Renal pelvis (tissue), 4 donors: Measurements from ENCODE around the gene RASGEF1C. TPM values are rescaled to one million over a fixed set of nuclear protein-coding genes. Genes with fewer than 3 reads are reported as not detected.

Experiments
- DNase-seq: peaks from one replicate; pipeline ENCODE4 v3.0.0-alpha.2; 2013
- polyA plus RNA-seq, 3 donors: library from polyadenylated mRNA; unstranded; fragments of 120-200 nt; gene quantifications; one replicate each; pipeline ENCODE4 v1.2.1, GENCODE V29; 2013; ENCODE audit not compliant: insufficient read length in 3 of 3

Gene RASGEF1C
- polyA plus RNA-seq, 3 donors: 0.51 to 0.86 (median 0.70) TPM

DNA sequence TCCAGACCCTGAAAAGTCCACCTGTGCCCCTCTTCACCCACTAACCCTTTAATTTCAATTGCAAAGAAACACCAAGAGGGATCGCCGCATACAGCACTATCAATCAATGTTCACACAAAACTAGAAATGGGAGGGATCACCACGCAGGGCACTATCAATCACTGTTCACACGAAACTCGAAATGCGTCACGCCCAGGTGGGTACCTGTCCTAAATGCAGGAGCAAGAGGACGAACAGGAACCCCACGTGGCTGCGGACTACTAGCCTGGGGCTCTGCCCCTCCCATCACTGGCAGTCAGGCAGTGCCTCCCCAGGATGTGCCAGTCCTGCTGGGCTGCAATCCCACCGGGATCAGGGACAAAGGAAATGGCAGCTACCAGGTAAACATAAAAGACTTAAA, 28.2 kb downstream of the RASGEF1C start:
- no peak for DNase-seq

DNA sequence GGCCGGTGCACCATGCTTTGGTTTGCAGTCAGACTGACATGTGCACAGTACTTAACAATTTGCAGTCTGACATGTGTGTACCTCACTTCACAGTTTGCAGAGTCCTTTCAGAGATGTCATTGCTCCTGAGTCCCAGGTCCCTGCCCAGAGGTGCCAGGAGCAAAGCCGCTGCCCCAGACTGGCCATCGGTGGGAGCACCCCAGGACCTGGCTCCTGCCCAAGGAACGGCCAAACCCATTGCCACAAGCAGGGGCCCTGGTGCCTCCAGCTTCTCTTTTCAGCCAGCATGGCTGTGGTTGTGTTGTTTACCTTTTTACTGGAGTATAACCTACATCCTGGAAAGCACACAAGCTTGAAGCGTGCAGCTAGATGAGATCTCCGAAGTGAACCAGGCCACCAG, 28.6 kb downstream of the RASGEF1C start:
- DNase-seq: no peak

DNA sequence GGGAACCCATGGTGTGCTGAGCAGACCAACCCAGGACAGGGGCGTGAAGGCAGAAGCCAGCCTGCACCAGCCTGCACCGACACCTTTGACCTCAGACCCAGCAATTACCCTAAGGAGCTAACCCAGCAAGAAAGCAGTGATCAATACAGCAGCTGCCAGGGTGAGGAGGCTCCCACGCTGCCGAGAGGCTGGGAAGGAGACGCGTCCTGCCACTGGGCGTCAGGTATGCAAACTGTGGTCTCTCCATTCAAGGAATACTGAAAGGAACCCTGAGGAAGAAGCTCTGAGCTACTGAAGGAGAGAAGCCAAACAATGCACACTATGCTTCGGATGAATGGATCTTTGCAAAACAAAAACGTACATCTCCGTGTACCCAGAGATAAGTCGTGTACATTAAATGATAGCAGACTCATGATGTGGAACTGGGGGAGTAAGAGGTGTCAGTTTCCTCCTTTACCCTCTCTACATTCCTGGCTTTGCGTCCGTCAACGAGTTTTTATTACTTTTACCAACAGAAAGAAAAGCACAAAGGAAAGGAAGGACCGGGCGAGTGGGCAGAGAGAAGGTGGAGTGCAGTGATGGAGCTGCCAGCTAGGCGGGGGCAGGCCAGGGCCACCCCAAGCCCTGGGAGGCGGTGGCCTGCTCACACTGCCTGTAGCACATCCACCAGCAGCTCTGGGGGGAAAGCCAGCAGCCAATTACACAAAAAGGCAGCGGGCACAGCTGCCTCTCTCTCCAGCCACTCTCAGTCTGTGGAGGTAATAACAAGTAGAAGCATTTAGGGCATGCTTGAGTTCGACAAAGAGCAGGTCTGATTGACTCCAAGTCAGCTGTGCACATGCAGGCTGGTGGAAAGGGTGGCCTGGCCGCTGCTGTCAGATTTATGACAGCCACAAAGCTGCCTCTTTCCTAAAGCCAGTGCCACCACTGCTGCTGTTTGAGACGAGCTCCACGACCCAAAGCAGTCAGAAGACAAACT, 29.3 kb downstream of the RASGEF1C start:
- peak; percentile 36 for DNase-seq

DNA sequence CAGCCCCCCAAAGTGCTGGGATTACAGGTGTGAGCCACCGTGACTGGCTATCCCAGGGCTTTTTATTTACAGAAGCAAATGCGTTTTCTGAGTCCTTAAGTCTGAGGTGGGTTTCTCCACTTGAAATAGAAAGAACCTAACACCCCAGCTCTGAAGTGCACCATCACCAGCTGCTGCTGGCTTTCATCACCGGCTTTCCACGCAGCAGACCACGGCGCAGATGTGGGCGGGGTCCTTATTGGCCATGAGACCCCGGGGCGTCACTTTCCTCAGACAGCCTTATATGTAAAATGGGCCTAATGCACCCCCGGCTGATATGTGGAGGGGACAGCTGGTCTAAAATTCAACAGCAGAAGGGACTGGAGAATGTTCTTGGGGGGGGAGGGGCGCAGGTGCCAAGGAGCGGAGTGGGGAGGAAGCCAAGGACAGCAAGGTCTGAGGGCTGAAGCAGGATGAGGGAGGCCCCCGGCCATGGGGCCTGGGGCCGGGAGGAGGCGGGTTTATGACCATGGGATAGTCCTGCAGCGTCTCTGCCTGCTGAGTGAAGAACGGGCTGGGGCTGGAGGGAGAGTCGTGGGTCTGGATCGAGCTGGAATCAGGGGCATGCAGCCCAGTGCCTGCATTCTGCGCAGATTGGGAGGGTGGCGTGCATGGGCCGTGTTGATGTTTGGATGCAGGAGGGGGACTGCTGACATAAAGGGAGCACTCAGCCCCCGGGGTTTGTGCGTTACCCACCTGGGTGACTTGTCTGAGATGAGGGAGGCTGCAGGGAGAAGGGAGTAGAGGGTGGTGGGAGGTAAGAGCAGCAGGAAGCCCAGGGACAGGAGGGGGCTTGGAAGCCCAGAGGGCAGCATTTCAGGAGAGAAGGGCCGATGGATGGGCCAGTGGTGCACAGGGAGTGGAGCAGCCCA, 30.2 kb downstream of the RASGEF1C start:
- DNase-seq: no peak

GRCh38 chr5:180176191-180176590, 32.8 kb downstream of the RASGEF1C start:
- no peak for DNase-seq

GRCh38 chr5:180175015-180175431, 34.0 kb downstream of the RASGEF1C start:
- DNase-seq: no peak

DNA sequence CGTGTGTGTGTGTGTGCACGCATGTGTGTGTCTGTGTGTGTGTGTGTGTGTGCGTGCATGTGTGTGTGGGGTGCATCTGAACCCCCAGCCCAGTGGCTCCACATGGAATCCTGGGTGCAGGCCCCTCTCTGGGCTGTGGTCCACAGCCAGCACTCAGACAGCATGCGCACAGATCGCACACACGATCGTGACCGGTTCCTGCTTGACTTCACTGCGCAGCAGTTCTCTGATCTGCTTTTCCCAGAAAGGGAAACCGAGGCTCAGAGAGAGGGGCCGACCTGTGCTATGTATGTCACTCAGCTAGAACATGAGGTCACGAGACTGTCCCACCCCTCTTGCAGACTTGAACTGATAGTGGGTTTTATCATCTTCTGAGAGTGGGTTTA, 34.4 kb downstream of the RASGEF1C start:
- DNase-seq: no peak

GRCh38 chr5:180173875-180174586, 35.0 kb downstream of the RASGEF1C start:
- no peak for DNase-seq

GRCh38 chr5:180173198-180173544, 35.8 kb downstream of the RASGEF1C start:
- DNase-seq: no peak

- no peak for DNase-seq
Observed at GRCh38 chr5:180172447-180173197, 36.4 kb downstream of the RASGEF1C start.

- no peak for DNase-seq
Observed at GRCh38 chr5:180171568-180172094, 37.4 kb downstream of the RASGEF1C start.

DNA sequence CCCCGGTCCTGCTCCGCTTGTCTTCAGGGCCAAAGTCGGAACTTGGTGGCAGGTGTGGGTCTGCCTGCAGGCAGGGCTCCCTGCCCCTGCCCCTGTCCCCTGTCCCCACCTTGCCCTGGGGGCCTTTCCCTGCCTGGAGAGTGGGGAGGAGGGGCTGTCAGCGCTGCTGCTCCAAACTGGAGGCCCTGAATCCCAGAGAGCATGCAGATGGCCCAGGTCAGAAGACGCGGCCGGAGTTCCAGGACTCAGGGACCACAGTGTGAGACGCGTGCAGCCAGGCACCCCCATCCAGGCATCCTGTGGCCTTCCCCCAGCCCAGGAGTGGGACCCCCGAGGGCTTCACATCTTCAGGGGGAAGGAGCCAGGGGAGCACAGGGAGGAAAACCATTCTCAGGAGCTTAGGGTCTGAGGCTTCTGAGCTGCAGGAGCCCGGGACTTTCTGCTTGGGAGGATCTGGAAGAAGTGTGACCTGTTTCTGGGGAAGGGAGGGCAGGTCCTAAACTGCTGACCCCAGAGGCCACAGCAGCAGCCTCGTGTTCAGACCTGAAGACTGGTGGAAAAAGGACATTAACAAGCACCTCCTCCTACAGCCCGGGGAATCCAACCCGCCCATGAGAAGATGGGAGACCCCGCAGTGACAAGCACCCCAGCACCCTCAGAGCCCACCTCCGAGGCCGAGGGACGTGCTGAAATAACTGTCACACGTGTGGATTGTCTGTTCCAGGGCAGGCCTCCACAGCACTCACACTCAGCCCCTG, 38.0 kb downstream of the RASGEF1C start:
- no peak for DNase-seq

GRCh38 chr5:180170106-180170809, 38.8 kb downstream of the RASGEF1C start:
- no peak for DNase-seq

GRCh38 chr5:180169248-180170105, 39.5 kb downstream of the RASGEF1C start:
- no peak for DNase-seq

DNA sequence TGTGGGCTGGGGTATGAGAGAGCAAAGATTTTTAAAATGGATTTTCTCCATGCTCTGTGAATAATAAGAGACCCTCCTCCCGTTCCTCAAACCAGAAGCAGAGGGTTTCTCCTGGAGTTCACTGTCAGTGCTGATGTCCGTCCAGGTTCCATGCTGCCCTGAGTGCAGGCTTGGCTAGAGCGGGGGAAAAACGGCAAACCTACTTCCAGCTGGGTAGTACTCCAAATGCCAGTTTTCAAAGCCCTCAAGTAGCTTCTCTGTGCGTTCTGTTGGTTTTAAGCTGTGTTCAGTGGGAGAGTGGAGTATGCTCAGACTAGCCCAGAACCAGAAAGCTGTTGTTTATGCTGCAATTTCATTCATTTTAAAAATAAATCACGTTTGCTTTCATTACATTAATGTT, 40.3 kb downstream of the RASGEF1C start:
- DNase-seq: no peak

DNA sequence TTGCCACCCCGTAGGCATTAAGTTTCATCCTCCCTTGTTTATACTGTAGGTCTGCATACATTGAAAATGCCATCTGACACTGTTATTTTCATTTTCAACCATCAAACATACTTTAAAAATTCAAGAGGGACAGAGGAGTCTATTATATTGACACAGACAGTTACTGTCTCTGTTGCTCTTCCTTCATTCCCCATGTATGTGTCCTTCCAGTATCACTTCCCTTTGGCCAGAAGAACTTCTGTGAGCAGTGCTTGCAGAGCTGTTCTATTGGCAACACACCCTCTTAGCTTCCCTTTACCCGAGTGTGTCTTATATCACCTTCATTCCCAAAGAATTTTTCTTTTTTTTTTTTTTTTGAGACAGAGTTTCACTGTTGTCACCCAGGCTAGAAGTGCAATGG, 42.8 kb downstream of the RASGEF1C start:
- DNase-seq: no peak

DNA sequence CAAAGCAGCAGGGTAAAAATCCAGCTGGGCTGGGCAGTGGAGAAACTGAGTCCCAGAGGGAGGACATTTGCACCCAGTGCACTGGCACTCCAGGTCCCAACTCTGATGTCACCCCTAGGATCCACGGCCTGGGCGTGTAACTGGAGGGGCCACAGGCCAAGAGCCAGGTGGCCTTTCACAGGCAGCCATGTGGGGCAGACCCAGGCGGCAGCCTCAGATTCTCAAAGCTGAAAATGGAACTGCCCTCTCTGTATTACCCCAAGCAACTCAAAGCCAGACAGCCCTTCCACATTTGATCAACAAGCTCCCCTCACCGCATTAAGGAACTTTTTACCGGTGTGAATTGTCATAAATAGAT, 46.7 kb downstream of the RASGEF1C start:
- DNase-seq: no peak

GRCh38 chr5:180161420-180162303, 47.3 kb downstream of the RASGEF1C start:
- no peak for DNase-seq
